Muscle of arm (tissue), 12 donors: ENCODE measurements around the gene PWWP2B. TPM values are rescaled to one million over a fixed set of nuclear protein-coding genes. Genes with fewer than 3 reads are reported as not detected.

Source experiments
- DNase-seq: peaks from one replicate; pipeline ENCODE4 v3.0.0-alpha.2; 2013
- polyA plus RNA-seq, 12 donors: library from polyadenylated mRNA; unstranded; fragments of 120-200 nt; gene quantifications; one replicate each; pipeline ENCODE4 v1.2.1, GENCODE V29; 2013; ENCODE audit not compliant: insufficient read length in 12 of 12

Gene PWWP2B
- polyA plus RNA-seq, 12 donors = 4.6 to 17.2 (median 7.4) TPM; not detected in 1

- DNase-seq = no peak
These were observed 8.5 kb downstream of the PWWP2B start for GRCh38 chr10:132405463-132405991.

- DNase-seq = no peak
These were observed 9.2 kb downstream of the PWWP2B start for GRCh38 chr10:132406181-132406580.

- DNase-seq = no peak
These were observed 9.8 kb downstream of the PWWP2B start for GRCh38 chr10:132406750-132407149.

- no peak for DNase-seq
These were observed 10.3 kb downstream of the PWWP2B start for GRCh38 chr10:132407243-132407746.

GRCh38 chr10:132407846-132408278, 10.9 kb downstream of the PWWP2B start:
- DNase-seq = no peak

- no peak for DNase-seq
These were observed 11.4 kb downstream of the PWWP2B start for GRCh38 chr10:132408367-132408781.

- no peak for DNase-seq
These were observed 12.0 kb downstream of the PWWP2B start for GRCh38 chr10:132408823-132409666.

GRCh38 chr10:132409667-132410028, 12.6 kb downstream of the PWWP2B start:
- DNase-seq = no peak

- no peak for DNase-seq
These were observed 13.2 kb downstream of the PWWP2B start for GRCh38 chr10:132410056-132410778.

GRCh38 chr10:132410779-132411532, 14.0 kb downstream of the PWWP2B start:
- DNase-seq = no peak

- no peak for DNase-seq
These were observed 14.7 kb downstream of the PWWP2B start for GRCh38 chr10:132411561-132412253.

GRCh38 chr10:132412316-132413192, 15.6 kb downstream of the PWWP2B start:
- no peak for DNase-seq

GRCh38 chr10:132413226-132414205, 16.5 kb downstream of the PWWP2B start:
- DNase-seq = no peak

GRCh38 chr10:132414402-132415016, 17.5 kb downstream of the PWWP2B start:
- DNase-seq = no peak

GRCh38 chr10:132415255-132415654, 18.3 kb downstream of the PWWP2B start:
- no peak for DNase-seq

- DNase-seq = no peak
These were observed 19.0 kb downstream of the PWWP2B start for GRCh38 chr10:132415956-132416355.

GRCh38 chr10:132416566-132417256, 19.7 kb downstream of the PWWP2B start:
- DNase-seq = no peak
